H1 (cell line): Measurements from ENCODE around the gene ZNF561. TPM values are rescaled to one million over a fixed set of nuclear protein-coding genes. Genes with fewer than 3 reads are reported as not detected.

Source experiments
- EZH2 ChIP-seq: fragments of 200-600 bp; sonication (generic); IDR thresholded peaks from 2 replicates; pipeline ENCODE4 v1.7.1; 2012; ENCODE audit warnings: low read depth, mild to moderate bottlenecking, moderate library complexity, low read length, inconsistent platforms; ENCODE audit not compliant: severe bottlenecking
- polyA plus RNA-seq, 7 experiments: library from polyadenylated mRNA; depleted of rRNA in 3 of 7; stranded (reverse) in 5 of 7; unstranded in 2 of 7; fragments of >200 nt in 5 of 7; fragments of 200-250 nt in 2 of 7; gene quantifications; 1 replicate in 5 of 7; 2 replicates in 1 of 7; 4 replicates in 1 of 7; pipeline versions ENCODE4 v1.2.1 to v1.2.3, GENCODE V29; 2011 to 2013; ENCODE audit warnings: missing spikeins in 2 of 7, mixed read lengths in 2 of 7
- total RNA-seq: library from RNA; stranded (reverse); fragmentation: NEBNext Ultra II Directional; extraction: Animal tissue kit (Norgen Biotek cat#: 25700); gene quantifications from 2 replicates; pipeline ENCODE4 v1.2.1, GENCODE V29; 2021

ZNF561 gene
- total and polyA plus RNA-seq, 2 of the 8 experiments (the other 6 are each of a cell fraction or from before 2014, with no cell fraction given): 28.6 to 64.7 TPM

- TF ChIP-seq EZH2: no peak
- TF ChIP-seq, all 59 proteins: peak for 0
Observed at GRCh38 chr19:9668544-9668943, 47.5 kb upstream of the ZNF561 start (continued).
